NCI-H146 treated with DMSO at 0.1 percent for 48 hours (cell line): ENCODE results near the gene NKX1-1.

Experiments
- DNase-seq: peaks from one replicate; lab custom pipeline; 2025; ENCODE audit not compliant: unreplicated experiment; lab: John Stamatoyannopoulos, UW

Gene NKX1-1

GRCh38 chr4:1362046-1362445 is 44.2 kb downstream of the NKX1-1 start:
- no peak for DNase-seq

DNA sequence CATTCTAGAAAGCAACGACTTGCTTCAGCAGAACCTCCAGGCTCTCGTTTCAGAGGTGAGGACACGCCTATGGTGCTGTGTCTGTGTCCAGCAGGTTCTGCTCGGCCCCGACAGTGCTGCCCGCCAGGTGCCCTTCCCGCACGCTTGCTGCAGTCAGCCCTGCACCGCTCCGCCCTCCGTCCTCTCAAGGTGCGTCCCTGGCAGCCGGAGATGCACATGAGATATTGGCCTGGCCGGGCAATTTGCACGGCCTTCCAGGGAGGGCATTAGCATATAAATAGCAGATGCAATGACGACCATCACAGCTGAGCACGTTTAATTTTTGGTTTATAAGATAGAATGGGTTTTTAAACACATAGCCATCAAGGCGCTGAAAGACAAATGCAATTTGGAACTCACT is 44.8 kb downstream of the NKX1-1 start:
- no peak for DNase-seq

DNA sequence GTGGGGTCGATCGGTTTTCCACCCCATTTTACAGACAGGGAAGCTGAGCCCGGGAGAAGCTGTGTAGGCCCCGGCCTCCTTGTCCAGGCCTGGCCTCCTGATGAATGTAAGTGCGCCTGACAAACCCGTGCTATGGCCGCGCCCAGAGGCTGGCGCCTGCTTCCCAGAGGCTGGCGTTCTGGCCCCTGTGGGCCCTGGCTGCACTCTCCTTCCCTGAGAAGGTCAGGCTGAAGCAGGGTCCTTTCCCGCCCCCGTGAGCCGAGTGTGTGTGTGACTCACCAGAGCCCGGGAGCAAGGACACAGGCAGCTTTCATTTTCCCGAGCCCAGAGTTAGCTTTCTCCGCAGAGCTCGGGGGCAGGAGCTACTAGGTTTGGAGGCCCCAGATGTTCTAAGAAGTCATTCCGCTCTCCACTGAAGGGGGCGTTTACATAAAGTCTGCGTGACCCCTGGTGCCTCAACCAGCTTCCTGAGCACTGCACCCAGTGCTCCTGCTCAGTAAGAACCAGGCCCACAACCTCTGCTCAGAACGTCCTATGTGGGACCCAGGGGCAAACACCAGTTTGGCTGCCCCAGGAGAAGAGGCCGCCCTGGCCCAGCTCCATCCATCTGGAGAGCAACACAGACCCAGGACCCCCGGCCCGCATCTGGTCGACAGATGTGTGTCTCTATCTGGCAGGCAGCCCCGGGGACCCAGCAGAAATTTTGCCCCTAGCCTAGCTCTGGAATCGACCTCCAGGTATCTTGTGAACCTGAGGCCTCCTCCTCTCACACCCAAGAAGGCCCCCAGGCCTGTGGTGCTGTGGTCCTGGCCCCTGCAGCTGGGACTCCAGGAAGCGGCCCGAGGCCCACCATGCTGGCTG is 45.6 kb downstream of the NKX1-1 start:
- DNase-seq: no peak

DNA sequence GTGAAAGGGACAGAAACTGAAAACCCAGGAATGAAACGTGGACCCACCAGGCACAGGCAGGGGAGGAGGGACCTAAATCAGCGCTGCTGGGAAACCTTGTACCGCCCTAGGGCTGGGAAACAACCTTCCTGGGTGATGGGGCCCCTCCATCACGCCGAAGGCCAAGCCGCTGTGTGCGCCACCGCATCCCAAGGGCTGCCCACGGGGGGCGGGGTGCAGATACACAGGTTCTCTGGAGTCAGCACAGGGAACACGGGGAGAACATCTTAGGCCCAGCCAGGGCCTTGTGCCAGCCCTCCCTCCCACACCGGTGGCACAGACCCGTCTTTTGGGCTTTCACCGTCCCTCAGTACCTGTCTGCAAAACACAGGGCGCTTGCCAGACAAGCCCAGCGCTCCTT is 46.3 kb downstream of the NKX1-1 start:
- DNase-seq: no peak

DNA sequence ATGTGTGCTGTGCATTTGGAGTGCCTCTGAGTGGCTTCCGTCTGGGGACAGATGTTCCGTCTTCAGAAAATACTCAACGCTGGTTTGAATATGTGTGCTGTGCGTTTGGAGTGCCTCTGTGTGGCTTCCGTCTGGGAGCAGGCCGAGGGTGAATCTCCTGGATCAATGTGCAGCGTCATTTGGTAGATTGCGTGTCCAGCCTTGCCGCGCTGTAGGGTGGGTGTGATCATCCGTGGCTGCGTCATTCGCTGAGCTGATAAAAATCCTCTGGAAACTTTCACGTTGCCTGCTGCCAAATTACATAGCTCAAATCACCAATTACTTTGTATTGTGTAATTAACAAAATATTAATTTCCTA is 47.1 kb downstream of the NKX1-1 start:
- DNase-seq: no peak

DNA sequence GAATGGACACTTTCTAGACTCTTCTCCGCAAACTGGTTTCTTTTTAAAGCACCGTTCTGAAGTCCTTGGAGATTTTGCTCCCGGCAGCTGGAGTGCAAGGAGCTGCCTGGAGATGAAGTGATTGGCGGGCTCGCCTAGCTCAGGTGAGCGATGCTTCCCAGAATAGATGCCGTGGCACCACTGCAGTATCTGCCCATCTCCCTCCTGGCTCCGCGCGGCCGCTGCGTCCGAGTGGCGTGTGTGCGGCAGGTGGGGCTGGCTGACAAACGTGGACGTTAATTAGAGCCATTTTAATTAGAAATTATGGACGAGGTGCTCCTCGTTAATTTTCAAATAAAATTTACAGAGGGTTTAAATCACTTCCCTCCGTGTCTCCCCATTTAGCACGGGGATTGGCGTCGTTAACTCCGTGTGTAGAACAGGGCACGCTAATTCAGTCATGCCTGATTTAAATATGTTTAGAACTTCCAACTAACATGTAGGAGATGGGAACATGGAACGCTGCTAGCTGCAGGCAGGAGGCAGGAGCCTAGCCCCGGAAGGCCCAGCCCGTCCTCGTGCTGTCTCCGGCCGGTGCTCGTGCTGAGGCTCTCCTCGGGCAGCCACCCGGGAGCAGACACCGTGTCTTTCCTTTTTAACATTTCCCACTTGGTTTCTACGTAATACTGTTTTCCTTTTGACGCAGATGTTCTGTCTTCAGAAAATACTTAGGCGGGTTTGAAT is 47.7 kb downstream of the NKX1-1 start:
- no peak for DNase-seq

GRCh38 chr4:1357356-1358248 is 48.6 kb downstream of the NKX1-1 start:
- DNase-seq: no peak

- no peak for DNase-seq
These were observed 49.9 kb downstream of the NKX1-1 start for GRCh38 chr4:1356181-1356998.

- no peak for DNase-seq
These were observed 50.9 kb downstream of the NKX1-1 start for GRCh38 chr4:1355378-1355777.

DNA sequence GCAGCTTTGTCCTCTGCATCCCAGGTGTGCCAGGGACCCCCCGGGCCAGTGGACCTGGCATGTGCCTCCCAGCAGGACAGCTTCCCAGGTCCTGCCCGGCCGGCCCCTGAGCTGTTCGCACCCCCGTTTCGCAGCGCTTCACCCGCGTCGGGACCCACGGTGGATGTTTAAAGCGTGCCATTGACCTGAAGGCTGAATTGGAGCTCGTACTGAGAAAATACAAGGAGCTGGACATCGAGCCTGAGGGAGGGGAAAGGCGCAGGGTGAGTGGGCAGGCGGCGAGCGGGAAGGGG is 51.3 kb downstream of the NKX1-1 start:
- no peak for DNase-seq

DNA sequence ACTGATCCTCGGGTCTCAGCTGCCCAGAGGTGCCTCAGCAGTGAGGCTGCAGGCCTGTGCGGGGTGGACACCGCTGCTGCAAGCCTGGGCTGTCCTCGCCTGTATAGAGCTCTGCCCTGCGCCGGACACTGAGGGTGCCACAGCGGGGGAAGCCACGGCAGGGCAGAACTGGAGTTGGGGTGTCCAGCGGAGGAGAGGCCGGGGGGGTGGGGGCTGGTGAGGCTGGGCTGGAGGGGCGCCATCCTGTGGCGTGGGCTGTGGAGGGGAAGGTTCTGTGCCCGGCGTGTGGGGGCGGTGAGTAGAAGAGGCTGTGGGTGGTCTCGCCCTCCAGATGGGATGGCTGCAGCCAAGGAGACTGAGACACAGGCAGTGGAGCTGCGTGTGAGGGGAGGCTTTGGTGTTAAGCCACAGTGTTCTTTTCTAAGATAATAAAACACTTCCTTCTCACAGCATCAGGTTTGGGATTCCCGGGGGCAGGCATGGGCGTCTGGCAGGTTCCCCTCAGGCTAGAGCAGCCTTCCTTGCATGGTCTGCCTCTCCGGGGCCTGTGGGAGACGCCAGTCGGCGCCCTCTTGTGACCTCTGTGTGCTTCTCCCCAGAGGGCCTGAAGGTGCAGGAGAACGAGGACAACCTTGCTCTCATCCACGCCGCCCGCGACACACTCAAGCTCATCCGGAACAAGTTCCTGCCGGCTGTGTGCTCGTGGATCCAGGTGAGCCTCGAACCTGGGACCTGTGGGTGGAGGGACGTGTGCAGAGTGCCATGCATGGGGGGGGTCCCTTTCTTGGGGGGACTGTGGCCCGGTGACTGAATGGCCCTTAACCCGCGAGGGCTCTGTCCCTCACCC is 51.9 kb downstream of the NKX1-1 start:
- no peak for DNase-seq

- no peak for DNase-seq
These were observed 52.8 kb downstream of the NKX1-1 start for GRCh38 chr4:1353186-1354055.
